Measurements from ENCODE around the gene SFXN5.

The SFXN5 gene

GRCh38 chr2:72973566-72974435, 97.7 kb downstream of the SFXN5 start:
- no peaks in the 10 kb centered on the region for H3K9me3 Mint-ChIP-seq
- peaks cover 1% of the 10 kb centered on the region for H3K36me3 Mint-ChIP-seq
- H3K4me3 Mint-ChIP-seq = no peak overlapping the region
- no peaks in the 10 kb centered on the region for H3K27me3 Mint-ChIP-seq
- H3K4me1 Mint-ChIP-seq = no peaks in the 10 kb centered on the region
- H3K27ac Mint-ChIP-seq = no peak overlapping the region

- H3K4me3 Mint-ChIP-seq = no peak overlapping the region
- no peak overlapping the region for H3K27ac Mint-ChIP-seq
- no peaks in the 10 kb centered on the region for H3K9me3 Mint-ChIP-seq
- no peaks in the 10 kb centered on the region for H3K4me1 Mint-ChIP-seq
- H3K36me3 Mint-ChIP-seq = peaks cover 1% of the 10 kb centered on the region
- H3K27me3 Mint-ChIP-seq = no peaks in the 10 kb centered on the region
Measured at GRCh38 chr2:72973137-72973535, 98.4 kb downstream of the SFXN5 start.

GRCh38 chr2:72972352-72973136, 99.0 kb downstream of the SFXN5 start:
- H3K4me1 Mint-ChIP-seq = no peaks in the 10 kb centered on the region
- H3K27me3 Mint-ChIP-seq = no peaks in the 10 kb centered on the region
- H3K9me3 Mint-ChIP-seq = no peaks in the 10 kb centered on the region
- H3K27ac Mint-ChIP-seq = no peak overlapping the region
- H3K4me3 Mint-ChIP-seq = no peak overlapping the region
- H3K36me3 Mint-ChIP-seq = peaks cover 1% of the 10 kb centered on the region

- Mint-ChIP-seq H3K4me3 (no peak overlapping the region), H3K27ac (no peak overlapping the region), H3K27me3 (no peaks in the 10 kb centered on the region), H3K9me3 (no peaks in the 10 kb centered on the region), H3K36me3 (peaks cover 1% of the 10 kb centered on the region), H3K4me1 (no peaks in the 10 kb centered on the region)
Measured at GRCh38 chr2:72971036-72971435, 100.5 kb downstream of the SFXN5 start.

GRCh38 chr2:72969706-72970105, 101.8 kb downstream of the SFXN5 start:
- no peaks in the 10 kb centered on the region for H3K4me1 Mint-ChIP-seq
- no peaks in the 10 kb centered on the region for H3K27me3 Mint-ChIP-seq
- no peaks in the 10 kb centered on the region for H3K9me3 Mint-ChIP-seq
- no peak overlapping the region for H3K27ac Mint-ChIP-seq
- no peak overlapping the region for H3K4me3 Mint-ChIP-seq
- peaks cover 1% of the 10 kb centered on the region for H3K36me3 Mint-ChIP-seq

GRCh38 chr2:72968286-72968685, 103.2 kb downstream of the SFXN5 start:
- Mint-ChIP-seq H3K4me1 (no peaks in the 10 kb centered on the region), H3K27me3 (no peaks in the 10 kb centered on the region), H3K27ac (no peak overlapping the region), H3K4me3 (no peak overlapping the region), H3K9me3 (no peaks in the 10 kb centered on the region), H3K36me3 (no peaks in the 10 kb centered on the region)

GRCh38 chr2:72965770-72966450, 105.6 kb downstream of the SFXN5 start:
- H3K4me3 Mint-ChIP-seq = no peak overlapping the region

GRCh38 chr2:72965016-72965415, 106.5 kb downstream of the SFXN5 start:
- H3K4me3 Mint-ChIP-seq = no peak overlapping the region
- no peaks in the 10 kb centered on the region for H3K36me3 Mint-ChIP-seq
- H3K9me3 Mint-ChIP-seq = no peaks in the 10 kb centered on the region
- H3K27ac Mint-ChIP-seq = no peak overlapping the region
- H3K27me3 Mint-ChIP-seq = no peaks in the 10 kb centered on the region
- no peaks in the 10 kb centered on the region for H3K4me1 Mint-ChIP-seq

More at GRCh38 chr2:72965770-72966450, 105.6 kb downstream of the SFXN5 start:
- no peaks in the 10 kb centered on the region for H3K27me3 Mint-ChIP-seq
- no peaks in the 10 kb centered on the region for H3K36me3 Mint-ChIP-seq
- H3K4me1 Mint-ChIP-seq = no peaks in the 10 kb centered on the region
- no peaks in the 10 kb centered on the region for H3K9me3 Mint-ChIP-seq
- H3K27ac Mint-ChIP-seq = no peak overlapping the region

GRCh38 chr2:72964146-72964525, 107.4 kb downstream of the SFXN5 start:
- Mint-ChIP-seq H3K36me3 (no peaks in the 10 kb centered on the region), H3K9me3 (no peaks in the 10 kb centered on the region), H3K27ac (no peak overlapping the region), H3K4me1 (no peaks in the 10 kb centered on the region), H3K27me3 (no peaks in the 10 kb centered on the region), H3K4me3 (no peak overlapping the region)

- no peak overlapping the region for H3K4me3 Mint-ChIP-seq
- H3K36me3 Mint-ChIP-seq = no peaks in the 10 kb centered on the region
- H3K27ac Mint-ChIP-seq = no peak overlapping the region
- no peaks in the 10 kb centered on the region for H3K4me1 Mint-ChIP-seq
- H3K27me3 Mint-ChIP-seq = no peaks in the 10 kb centered on the region
- H3K9me3 Mint-ChIP-seq = no peaks in the 10 kb centered on the region
Measured at GRCh38 chr2:72963423-72964145, 107.9 kb downstream of the SFXN5 start.

- no peaks in the 10 kb centered on the region for H3K36me3 Mint-ChIP-seq
- H3K4me3 Mint-ChIP-seq = no peak overlapping the region
- H3K4me1 Mint-ChIP-seq = no peaks in the 10 kb centered on the region
- no peaks in the 10 kb centered on the region for H3K27me3 Mint-ChIP-seq
- no peak overlapping the region for H3K27ac Mint-ChIP-seq
- H3K9me3 Mint-ChIP-seq = no peaks in the 10 kb centered on the region
Measured at GRCh38 chr2:72962911-72963310, 108.6 kb downstream of the SFXN5 start.

- Mint-ChIP-seq H3K9me3 (no peaks in the 10 kb centered on the region), H3K27ac (no peak overlapping the region), H3K36me3 (no peaks in the 10 kb centered on the region), H3K4me3 (no peak overlapping the region), H3K4me1 (no peaks in the 10 kb centered on the region), H3K27me3 (no peaks in the 10 kb centered on the region)
Measured at GRCh38 chr2:72961853-72962468, 109.6 kb downstream of the SFXN5 start.

GRCh38 chr2:72961036-72961720, 110.3 kb downstream of the SFXN5 start:
- Mint-ChIP-seq H3K27ac (no peak overlapping the region), H3K36me3 (no peaks in the 10 kb centered on the region), H3K4me3 (no peak overlapping the region), H3K4me1 (no peaks in the 10 kb centered on the region), H3K27me3 (no peaks in the 10 kb centered on the region), H3K9me3 (no peaks in the 10 kb centered on the region)
